ENCODE data around the gene NR4A1.

NR4A1 gene

DNA sequence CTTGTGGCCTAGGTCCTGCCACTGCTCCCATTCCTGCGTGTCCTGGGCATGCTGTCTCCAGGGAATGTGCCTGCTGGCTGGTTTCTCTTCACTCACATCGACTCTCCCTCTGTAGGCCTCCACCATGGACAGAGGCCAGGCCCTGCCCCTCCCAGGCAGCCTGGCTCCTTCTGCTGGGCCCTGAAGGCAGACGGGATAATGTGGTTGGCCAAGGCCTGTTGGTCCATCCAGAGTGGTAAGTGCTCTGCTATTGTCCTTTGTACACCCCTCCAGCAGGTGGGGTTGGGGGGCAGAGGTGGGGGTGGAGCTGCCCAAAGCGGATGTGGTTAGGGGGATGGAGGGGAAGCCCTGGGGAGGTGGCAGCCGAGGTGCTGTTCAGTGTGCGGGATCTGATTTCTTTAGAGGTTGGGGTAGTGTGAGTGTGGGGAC lies 9.5 kb upstream of the NR4A1 start:
- DNase-seq (ENCODE audit: low read depth): no peak

DNA sequence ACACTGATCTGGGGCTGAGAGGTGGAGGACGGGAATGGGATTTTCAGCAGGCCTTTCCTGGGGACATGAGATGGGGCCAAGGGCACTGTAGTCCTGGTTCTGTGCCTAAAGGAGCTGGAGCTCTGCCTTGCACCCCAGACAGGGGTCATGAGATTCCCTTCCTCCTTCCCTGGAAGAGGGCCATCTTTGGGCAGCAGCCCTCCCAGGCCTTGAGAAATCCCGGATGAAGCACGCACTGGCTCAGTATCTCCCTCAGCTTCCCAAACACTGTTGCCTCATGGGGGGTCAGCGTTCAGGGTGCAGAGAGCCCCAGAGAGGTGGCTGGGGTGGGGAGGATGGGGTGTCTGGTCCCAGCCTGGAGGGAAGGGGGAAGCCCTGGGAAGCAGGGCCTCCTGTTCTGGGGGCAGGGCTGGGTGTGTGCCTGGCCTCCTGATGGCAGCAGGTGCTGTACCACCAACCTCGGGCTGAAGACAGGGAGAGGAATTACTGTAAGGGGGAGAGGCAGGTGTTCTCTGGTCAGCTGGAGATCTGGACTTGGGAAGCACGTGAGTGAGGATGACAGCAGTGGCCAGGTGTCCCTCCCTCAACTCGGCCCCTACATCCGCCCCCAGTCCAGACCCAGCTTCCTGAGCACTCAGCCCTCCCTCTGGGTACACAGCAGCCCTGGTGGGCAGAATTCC lies 8.4 kb upstream of the NR4A1 start:
- DNase-seq (ENCODE audit: low read depth): no peak

DNA sequence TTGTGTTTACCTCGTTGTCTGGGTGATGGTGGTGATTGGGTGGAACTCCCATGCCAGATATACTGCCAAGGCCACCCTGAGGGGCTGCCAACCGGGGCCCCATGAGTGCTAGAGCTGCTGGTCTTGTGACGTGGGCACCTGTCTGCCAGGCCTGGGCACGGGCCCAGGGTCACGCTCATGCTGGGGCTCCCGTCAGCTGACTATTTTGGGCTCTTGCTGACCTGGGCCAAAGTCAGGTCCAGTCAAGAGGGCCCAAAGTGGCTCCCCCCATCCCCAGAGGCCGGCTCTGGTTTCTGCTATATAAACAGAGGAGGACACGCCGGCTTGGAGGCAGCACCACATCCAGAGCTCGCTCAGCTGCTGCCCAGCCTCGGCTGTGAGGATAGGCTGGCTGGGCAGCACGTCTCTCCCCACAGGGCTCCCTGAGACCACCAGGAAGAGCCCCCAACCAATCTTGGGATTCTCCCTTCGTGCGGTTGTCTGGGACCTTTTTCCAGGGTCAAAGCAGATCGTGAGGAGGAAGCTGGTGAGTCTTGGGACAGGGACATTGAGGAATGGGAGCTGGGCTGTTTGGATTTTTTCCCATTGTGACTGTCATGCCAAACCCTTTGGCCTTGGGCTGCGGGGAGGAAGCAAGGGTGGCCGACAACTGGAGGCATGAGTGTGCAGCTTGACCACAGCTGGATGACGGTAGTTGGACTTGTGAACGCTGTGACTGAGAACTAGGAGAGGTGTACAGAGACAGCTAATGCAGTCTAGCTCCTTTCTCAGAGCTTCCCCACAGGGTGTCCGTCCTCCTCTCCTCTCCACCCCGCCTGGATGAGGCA lies 7.6 kb upstream of the NR4A1 start:
- DNase-seq (ENCODE audit: low read depth): no peak

DNA sequence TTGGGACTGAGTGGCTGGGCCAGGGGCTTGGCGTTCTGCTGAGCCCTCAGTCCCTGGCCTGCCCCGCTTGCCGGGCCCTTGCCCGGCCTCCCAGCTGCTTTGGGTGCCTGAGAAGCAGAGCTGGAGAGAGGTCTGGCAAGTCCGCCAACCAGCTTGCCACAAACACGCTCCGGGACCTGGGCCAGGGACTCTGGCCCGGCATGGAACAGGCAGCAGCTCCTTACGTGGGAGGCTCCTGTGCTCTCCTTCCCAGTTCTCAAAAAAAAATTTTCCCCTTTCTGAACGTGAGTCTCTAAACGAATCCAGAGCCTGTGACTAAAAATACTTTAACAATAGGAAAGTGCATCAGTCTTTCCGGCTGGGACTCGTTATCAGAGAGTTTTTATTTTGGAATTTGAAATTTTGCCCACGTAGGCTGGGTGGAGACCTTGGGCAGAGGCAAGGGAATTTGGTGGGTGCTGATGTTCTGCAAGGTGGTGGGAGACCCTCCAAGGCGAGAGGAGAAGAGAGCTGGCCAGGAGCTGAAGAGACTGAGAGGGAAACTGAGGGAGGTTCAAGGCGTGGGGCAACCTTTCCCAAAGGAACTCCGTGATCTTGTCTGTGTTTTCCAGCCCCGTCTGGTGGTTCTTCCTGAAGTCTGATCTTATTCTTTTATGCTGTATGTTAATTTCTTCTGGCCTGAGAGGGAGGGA lies 6.8 kb upstream of the NR4A1 start:
- no peak for DNase-seq (ENCODE audit: low read depth)

DNA sequence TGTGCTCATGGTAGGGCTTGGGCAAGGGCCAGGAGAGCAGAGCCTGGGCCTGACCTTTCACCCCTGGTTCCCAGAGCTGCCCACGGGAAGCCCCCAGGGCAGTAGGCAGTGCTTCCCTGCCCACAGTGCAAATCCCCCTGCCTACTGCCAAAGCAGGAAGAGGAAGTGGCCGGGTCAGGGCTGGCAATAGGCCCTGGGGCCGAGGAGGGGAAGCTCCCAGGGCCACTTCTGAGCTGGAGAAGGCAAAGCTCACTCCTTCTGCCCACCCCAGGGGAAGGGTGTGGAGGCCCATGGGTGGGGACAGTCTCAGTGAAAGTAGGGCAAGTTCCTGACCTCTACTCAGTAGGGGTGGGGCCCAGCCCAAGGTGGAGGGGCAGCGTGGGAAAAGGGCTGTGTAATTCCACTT lies 5.4 kb upstream of the NR4A1 start:
- DNase-seq (ENCODE audit: low read depth): no peak

DNA sequence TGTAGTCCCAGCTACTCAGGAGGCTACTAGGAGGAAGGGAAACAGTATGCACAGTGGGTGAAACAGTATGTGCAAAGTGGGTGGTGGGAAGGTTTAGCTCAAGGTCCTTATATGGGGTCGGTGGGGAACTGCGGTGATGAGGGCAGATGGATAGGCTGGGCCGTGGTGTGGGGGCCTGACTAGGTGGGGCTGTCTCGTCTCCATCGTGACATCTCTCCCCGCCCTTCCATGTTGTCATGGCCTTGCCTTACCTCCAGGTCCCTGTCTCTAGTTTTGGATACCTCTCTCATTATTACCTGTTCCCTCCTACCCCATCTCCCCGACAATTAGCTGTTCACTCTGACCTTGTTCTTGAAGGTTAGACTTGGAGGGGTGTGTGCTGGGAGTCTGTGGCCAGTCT lies 4.4 kb upstream of the NR4A1 start:
- no peak for DNase-seq (ENCODE audit: low read depth)

DNA sequence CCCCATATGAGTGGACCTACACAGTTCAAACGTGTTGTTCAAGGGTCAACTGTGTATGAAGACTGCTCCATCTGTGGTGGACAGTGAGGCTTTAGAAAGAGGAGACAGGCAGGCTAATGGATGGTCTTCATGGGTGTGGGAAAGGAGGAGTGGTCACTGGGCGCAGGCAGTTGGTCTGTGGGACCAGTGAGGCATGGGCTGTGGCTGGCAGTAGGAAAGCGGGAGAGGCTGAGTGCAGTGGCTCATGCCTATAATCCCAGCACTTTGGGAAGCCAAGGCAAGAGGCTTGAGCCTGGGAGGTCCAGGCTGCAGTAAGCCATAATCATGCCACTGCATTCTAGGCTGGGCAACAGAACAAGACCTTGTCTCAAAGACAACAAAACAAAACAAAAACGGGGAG lies 2.0 kb upstream of the NR4A1 start:
- DNase-seq (ENCODE audit: low read depth): no peak

DNA sequence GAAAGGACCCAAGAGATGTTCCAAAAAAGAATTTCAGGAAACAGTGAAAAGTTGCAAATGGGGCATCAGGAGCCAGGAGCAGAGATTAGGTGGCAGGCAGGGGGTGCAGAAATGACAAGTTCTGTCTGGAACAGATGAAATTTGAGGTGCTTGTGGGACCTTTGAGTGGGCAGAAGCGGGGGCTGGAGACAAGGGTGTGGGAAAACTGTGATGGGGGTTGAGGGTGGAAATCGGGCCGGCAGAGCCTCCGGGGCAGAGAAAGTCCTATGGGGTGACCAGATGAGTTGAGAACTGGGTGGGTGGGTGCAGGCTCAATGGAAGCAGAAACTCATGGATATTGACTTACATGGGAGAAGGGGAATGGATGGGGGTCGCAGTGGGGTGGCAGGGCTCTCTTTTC lies 1.6 kb upstream of the NR4A1 start:
- no peak for DNase-seq (ENCODE audit: low read depth)

DNA sequence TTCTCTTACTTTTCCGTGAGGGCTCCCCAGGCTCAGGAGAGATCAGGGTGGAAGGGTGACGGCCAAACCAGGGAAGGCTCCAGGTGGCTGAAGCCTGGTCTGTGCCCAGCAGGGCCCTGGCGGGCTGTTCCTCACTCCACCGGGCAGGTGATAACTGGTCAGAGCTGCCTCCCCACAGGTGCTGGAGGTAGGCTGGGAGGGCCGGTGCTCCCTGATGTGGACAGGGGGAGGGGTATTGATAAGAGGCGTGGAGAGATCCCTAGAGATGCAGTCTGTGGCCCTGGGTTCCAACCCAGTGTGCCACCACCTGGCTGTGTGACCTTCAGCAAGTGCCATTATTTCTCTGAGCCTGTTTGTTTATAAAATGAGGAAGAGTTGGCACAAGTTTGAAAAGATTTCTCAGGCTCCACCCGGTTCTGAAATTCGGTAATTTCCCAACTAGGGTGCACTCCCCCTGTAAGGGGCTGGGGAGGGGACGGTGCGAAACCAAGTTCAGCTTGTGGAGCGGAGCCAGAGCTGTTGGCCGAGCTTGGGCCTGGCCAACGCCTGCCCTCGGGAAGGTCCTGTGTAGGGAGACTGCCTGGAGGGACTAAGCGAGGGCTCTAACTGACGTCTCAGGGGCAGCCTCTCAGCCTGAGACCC lies 1.0 kb upstream of the NR4A1 start:
- no peak for DNase-seq (ENCODE audit: low read depth)

DNA sequence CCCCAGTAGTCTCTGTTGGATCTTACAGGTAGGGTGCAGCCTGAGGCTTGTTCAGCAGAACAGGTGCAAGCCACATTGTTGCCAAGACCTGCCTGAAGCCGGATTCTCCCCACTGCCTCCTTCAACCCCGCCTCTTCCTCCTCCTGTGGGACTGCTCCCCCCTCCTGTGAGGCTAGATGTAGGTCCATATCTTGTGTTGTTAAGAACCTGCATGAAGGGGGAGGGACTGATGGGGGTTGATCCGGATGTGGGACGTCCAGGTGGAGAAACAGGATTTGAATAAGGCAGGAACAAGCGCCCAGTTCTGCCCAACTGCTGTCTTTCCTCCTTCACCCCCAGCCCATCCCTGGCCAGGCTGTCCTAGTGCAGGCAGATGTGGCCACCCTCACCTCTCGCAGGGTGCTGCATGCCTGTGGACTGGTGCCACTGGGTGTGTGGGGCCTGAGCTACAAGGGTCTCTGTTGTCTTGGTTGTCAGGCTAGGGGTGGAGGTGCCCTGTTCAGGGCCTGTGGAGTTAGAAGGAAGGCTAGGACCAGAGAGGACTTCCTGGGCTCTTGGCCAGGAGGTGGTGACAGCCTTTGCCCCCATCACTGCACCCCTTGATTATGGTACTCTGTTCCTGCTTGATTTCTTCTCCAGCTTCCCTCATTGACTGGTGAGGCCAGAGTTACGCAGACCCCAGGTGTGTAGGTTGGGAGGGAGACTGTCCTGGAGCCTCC lies 1.4 kb downstream of the NR4A1 start:
- peak; percentile 14 for DNase-seq (ENCODE audit: low read depth)

DNA sequence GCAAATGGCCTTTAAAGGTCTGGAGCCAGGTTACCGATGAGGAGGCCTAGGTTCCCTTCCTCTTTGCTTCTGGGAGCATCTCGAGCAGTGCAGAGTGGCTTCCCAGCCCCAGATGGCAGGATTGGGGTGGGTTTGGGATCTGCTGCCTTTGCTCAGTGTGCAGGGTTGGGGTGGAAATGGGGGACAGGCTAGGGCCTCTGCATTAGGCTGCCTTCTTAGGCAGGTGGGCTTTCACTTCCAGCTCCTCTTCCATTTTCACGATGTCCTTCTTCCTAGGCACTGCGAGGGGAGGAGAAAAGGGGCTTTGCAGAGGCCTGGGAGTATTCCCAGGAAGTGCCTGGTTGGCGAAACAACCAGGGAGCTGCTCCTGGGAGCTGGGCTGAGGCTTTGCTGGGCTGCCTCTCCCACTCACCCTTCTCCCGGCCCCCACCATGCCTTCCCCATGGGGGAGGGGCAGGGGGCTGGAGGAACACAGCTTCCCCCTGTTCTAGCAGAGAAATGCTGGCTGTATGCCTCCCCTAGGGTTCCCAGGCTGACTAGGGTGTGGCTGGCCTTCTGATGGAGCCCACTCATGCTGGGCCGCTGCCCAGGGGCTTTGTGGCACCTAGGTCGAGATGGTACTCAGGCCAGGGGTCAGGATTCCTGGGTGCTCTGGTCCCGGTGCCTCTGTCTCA lies 2.4 kb downstream of the NR4A1 start:
- peak; percentile 25 for DNase-seq (ENCODE audit: low read depth)

DNA sequence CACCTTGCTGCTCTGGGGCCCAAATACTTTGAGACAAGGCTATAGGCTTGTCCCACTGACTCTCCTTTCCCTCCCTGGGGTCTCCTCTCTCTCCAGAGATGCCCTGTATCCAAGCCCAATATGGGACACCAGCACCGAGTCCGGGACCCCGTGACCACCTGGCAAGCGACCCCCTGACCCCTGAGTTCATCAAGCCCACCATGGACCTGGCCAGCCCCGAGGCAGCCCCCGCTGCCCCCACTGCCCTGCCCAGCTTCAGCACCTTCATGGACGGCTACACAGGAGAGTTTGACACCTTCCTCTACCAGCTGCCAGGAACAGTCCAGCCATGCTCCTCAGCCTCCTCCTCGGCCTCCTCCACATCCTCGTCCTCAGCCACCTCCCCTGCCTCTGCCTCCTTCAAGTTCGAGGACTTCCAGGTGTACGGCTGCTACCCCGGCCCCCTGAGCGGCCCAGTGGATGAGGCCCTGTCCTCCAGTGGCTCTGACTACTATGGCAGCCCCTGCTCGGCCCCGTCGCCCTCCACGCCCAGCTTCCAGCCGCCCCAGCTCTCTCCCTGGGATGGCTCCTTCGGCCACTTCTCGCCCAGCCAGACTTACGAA lies 3.1 kb downstream of the NR4A1 start:
- DNase-seq (ENCODE audit: low read depth): peak; percentile 25

DNA sequence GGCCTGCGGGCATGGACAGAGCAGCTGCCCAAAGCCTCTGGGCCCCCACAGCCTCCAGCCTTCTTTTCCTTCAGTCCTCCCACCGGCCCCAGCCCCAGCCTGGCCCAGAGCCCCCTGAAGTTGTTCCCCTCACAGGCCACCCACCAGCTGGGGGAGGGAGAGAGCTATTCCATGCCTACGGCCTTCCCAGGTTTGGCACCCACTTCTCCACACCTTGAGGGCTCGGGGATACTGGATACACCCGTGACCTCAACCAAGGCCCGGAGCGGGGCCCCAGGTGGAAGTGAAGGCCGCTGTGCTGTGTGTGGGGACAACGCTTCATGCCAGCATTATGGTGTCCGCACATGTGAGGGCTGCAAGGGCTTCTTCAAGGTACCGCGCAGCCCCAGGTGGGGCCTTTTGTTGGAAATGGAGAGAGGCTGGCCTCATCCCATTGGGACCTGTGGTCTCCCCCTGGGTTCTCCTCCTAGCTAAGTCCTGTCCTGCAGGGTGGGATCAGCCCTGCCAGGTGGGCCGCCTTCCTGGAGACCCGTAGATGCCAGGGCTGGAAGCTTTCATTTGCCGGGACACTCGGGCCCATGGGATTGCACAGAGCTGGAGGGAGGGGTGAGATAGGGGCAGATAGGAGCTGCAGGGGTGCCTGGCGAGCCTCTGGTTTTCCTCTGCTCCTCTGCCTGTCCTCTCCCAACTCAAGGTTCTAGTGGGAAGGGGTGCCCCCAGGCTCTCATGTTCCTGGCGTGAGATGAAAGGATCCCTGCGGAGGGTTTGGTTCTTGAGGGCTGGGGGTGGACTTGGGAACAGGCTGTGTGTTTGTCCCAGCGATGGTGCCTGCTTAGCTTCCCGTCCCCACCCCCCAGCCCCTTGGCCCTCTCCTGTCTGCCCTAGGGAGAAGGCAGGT lies 3.8 kb downstream of the NR4A1 start:
- DNase-seq (ENCODE audit: low read depth): no peak

DNA sequence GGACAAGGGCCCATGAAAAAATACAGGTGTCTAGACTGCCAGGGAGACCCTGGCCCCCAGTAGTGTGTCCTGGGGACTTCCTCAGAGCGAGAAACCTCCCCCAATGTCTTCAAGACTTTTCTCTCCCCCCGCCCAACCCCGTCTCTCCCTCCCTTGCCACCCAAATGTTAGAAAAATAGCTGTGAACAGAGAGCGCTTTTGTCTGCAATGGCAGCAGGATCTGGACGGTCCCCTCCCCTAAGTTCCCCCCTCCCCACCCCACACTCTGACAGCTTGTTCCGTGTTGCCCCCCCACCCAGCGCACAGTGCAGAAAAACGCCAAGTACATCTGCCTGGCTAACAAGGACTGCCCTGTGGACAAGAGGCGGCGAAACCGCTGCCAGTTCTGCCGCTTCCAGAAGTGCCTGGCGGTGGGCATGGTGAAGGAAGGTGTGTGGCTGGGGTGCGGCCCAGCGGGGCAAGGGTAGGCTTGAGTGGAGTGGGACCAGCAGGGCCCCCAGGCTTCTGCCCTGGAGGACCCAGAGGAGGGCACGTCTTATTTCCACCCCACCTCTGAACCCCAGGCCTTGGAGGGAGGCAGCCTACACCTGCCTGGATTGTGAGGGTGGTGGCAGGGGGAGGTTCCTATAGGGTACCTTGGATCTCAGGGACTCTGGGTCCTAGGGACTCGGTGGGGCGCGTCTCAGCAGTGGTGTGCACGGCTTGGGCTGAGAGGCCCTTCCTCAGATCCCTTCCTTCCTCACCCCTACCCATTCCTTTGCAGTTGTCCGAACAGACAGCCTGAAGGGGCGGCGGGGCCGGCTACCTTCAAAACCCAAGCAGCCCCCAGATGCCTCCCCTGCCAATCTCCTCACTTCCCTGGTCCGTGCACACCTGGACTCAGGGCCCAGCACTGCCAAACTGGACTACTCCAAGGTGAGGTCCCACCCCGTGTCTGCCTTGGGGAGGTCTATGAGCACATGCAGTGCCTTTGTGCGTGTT lies 4.8 kb downstream of the NR4A1 start:
- peak; percentile 23 for DNase-seq (ENCODE audit: low read depth)

DNA sequence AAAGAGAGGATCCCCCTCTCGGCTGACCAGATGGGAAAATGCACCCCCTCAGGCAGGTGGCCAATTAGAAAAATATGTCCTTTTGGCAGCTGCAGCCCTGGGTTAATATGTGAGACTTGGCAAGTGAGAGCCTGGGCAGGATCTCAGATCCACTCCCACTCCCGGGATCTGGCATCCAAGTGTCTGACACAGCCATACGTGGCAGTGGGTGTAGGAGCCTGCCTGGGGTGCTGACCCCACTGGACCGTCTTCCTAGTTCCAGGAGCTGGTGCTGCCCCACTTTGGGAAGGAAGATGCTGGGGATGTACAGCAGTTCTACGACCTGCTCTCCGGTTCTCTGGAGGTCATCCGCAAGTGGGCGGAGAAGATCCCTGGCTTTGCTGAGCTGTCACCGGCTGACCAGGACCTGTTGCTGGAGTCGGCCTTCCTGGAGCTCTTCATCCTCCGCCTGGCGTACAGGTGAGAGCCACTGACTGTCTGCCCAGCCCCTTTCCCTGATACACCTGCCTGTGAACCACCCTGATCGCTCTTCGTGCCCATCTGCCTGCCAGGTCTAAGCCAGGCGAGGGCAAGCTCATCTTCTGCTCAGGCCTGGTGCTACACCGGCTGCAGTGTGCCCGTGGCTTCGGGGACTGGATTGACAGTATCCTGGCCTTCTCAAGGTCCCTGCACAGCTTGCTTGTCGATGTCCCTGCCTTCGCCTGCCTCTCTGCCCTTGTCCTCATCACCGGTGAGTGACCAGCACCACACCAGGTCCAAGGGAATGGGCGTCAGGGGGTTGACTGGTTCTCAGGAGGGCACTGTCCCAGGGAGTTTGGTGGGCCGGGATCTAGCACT lies 5.8 kb downstream of the NR4A1 start:
- peak; percentile 19 for DNase-seq (ENCODE audit: low read depth)

DNA sequence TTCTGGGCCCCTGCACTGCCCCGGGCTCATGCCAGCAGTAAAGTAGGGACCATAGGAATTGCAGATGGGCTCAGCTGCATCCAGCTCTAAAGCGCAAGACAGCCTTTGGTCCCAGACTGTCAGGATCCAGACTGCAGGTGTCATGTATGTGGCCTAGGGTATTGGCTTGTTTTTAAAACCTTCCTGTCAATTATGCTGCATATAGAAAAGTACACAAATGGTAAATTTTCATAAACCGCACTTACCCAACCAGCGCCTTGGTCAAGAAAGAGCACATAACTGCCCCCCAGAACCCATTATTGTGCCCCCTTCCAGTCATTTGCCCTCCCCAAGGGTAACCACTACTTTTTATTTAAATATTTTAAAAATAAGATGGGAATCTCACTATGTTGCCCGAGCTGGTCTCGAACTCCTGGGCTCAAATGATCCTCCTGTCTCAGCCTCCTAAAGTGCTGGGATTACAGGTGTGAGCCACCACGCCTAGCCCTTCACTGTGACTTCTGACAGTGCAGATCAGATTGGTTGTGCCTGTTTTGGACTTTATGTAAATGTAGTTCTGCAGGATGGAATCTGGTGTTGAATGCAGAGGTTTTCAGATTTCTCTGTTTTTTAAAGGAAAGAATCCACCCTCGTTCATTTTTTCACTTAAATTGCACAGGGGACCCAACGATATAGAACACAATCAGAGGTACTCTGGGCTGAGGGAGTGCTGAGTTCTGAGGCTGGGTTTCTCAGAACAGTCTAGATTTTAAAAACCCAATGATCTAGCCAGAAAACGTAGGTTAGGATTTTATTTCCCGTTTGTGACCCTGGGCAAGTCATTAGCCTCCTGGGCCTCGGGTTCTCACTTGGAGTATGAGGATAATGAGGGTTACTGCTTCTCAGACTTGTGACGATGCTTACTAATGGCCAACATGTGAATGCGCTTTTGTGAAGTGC lies 6.7 kb downstream of the NR4A1 start:
- DNase-seq (ENCODE audit: low read depth): no peak

All from stimulated activated CD8-positive, alpha-beta memory T cell treated with anti-CD3 and anti-CD28 coated beads, Interleukin-15, amount 100 ng/mL, for 1 hour (primary cell).